ENCODE results near the gene PTPRR.

GRCh38 chr12:70641691-70642090 lies 278.8 kb downstream of the PTPRR start:
- TF ChIP-seq CTCF (IDR thresholded peaks at IDR 0.05) (no peak), POLR2A (IDR thresholded peaks at IDR 0.05) (no peak), POLR2AphosphoS5 (IDR thresholded peaks at IDR 0.05) (no peak), EP300 (IDR thresholded peaks at IDR 0.05) (no peak)

Data from suprapubic skin (tissue), 4 donors.